K562 (cell line): ENCODE data around the gene COL10A1. TPM values are rescaled to one million over a fixed set of nuclear protein-coding genes. Genes with fewer than 3 reads are reported as not detected.
A peak's percentile ranks its signal among the peaks of the same experiment; 100 is the strongest.

Experiments used
- ATAC-seq: fragments of 200-7000 bp; cut with Tn5 transposase; 3 replicates; pipeline ENCODE4 v1.9.1; 2020; ENCODE audit warnings: moderate library complexity
- BruUV-seq: library from RNA; stranded (reverse); fragments of 400-500 nt; replicated peaks from 2 replicates; lab custom pipeline; 2021; lab: Mats Ljungman, UMichigan
- CTCF ChIA-PET: fragments of 300-600 bp; formaldehyde crosslinking; extraction: SDS; loops from one replicate; lab custom pipeline; 2021; ENCODE audit warnings: low intra/inter-chr PET ratio; lab: Yijun Ruan, JAX
- POLR2A ChIA-PET: fragments of 300-600, 350-650 bp; sonication (Branson Sonifier 250); formaldehyde crosslinking; extraction: SDS; loops from one replicate; lab custom pipeline; 2021; ENCODE audit warnings: antibody characterized with exemption, inconsistent platforms; lab: Yijun Ruan, JAX
- DNase-seq, 4 experiments: peaks; one replicate each; pipeline versions ENCODE4 v3.0.0 to v3.0.0-alpha.2; 2011 to 2018; ENCODE audit warnings: low spot score in 3 of 4, mixed read lengths in 3 of 4; ENCODE audit errors: extremely low read depth in 1 of 4
- FAIRE-seq: peaks from 2 replicates; lab custom pipeline; 2011; peaks lifted over from hg19 to GRCh38; lab: Jason Lieb, UNC
- H2AFZ ChIP-seq: 2 replicates; pipeline ENCODE4 v1.6.0; 2011; ENCODE audit warnings: low read depth, low read length, control low read depth, inconsistent platforms
- H3K27ac ChIP-seq: fragments of 200-600 bp; 3 replicates; pipeline ENCODE4 v1.8.0; 2011; ENCODE audit warnings: low read depth, mild to moderate bottlenecking, control low read depth, inconsistent platforms, low read length, moderate library complexity, mixed read lengths; ENCODE audit errors: extremely low read depth
- H3K27me3 ChIP-seq, 2 experiments: fragments of 300-600 bp in 1 of 2; 2 replicates in 1 of 2; 3 replicates in 1 of 2; pipeline versions ENCODE4 v1.6.0 to v1.8.0; 2011; ENCODE audit warnings: inconsistent platforms in 2 of 2, low read length in 2 of 2, mild to moderate bottlenecking in 1 of 2, mixed read lengths in 1 of 2, moderate library complexity in 1 of 2; ENCODE audit not compliant: control insufficient read depth in 2 of 2, insufficient read depth in 2 of 2
- H3K36me3 ChIP-seq: fragments of 300-600 bp; 3 replicates; pipeline ENCODE4 v1.8.0; 2011; ENCODE audit warnings: mild to moderate bottlenecking, low read length, inconsistent platforms; ENCODE audit not compliant: control insufficient read depth, insufficient read depth
- H3K4me1 ChIP-seq, 2 experiments: fragments of 200-600 bp in 1 of 2; replicated peaks in 1 of 2; 2 replicates in 1 of 2; 3 replicates in 1 of 2; pipeline versions ENCODE4 v1.5.1 to v1.8.0; 2011; ENCODE audit warnings: inconsistent platforms in 2 of 2, low read length in 2 of 2, mild to moderate bottlenecking in 1 of 2, mixed read lengths in 1 of 2, moderate library complexity in 1 of 2; ENCODE audit not compliant: control insufficient read depth in 2 of 2, insufficient read depth in 2 of 2
- H3K4me2 ChIP-seq: 2 replicates; pipeline ENCODE4 v1.6.1; 2011; ENCODE audit warnings: low read length, control low read depth, inconsistent platforms, mixed read lengths; ENCODE audit not compliant: insufficient read depth
- H3K4me3 ChIP-seq: fragments of 200-600 bp; sonication (generic), shearing (Covaris generic); 2 replicates; pipeline ENCODE4 v1.5.1; 2016; ENCODE audit warnings: control low read depth, inconsistent platforms
- H3K79me2 ChIP-seq: fragments of 200-600 bp; 3 replicates; pipeline ENCODE4 v1.8.0; 2011; ENCODE audit warnings: low read length, inconsistent platforms; ENCODE audit not compliant: control insufficient read depth, insufficient read depth
- H3K9ac ChIP-seq, 2 experiments: 2 replicates each; pipeline versions ENCODE4 v1.6.0 to v1.6.1; 2011; ENCODE audit warnings: low read depth in 2 of 2, low read length in 2 of 2, control low read depth in 1 of 2, inconsistent platforms in 1 of 2, mild to moderate bottlenecking in 1 of 2, mixed read lengths in 1 of 2; ENCODE audit not compliant: insufficient read depth in 1 of 2
- H3K9me1 ChIP-seq: one replicate; pipeline ENCODE4 v1.6.0; 2011; ENCODE audit warnings: inconsistent platforms, mild to moderate bottlenecking, low read length, moderate library complexity; ENCODE audit not compliant: control insufficient read depth, insufficient read depth
- H3K9me3 ChIP-seq: replicated peaks from 2 replicates; pipeline ENCODE4 v1.5.1; 2011; ENCODE audit warnings: low read depth, low read length, inconsistent platforms; ENCODE audit not compliant: control insufficient read depth, insufficient read depth
- H4K20me1 ChIP-seq: replicated peaks from 2 replicates; pipeline ENCODE4 v1.6.1; 2011; ENCODE audit warnings: low read length, inconsistent platforms, mixed read lengths; ENCODE audit not compliant: control insufficient read depth, insufficient read depth
- ASH1L ChIP-seq: fragments of 450-650 bp; IDR thresholded peaks from 2 replicates; pipeline ENCODE4 v1.6.1; 2018; ENCODE audit warnings: borderline replicate concordance, mild to moderate bottlenecking, low read depth; ENCODE audit not compliant: partially characterized antibody
- BCOR ChIP-seq: fragments of 450-650 bp; IDR thresholded peaks from 2 replicates; pipeline ENCODE4 v1.6.1; 2016
- E2F3 ChIP-seq: fragments of 250-450 bp; sonication (Bioruptor Pico); IDR thresholded peaks from 2 replicates; pipeline ENCODE4 v1.4.0; 2020; ENCODE audit warnings: mild to moderate bottlenecking
- ESRRA ChIP-seq: fragments of 450-650 bp; IDR thresholded peaks from 2 replicates; pipeline ENCODE4 v1.6.1; 2014; ENCODE audit warnings: low read depth, mild to moderate bottlenecking, moderate library complexity, borderline replicate concordance
- KLF10 ChIP-seq: fragments of 250-450 bp; sonication (Bioruptor Pico); IDR thresholded peaks from 2 replicates; pipeline ENCODE4 v1.6.1; 2021; ENCODE audit warnings: matching md5 sums
- RBM25 ChIP-seq: fragments of 200-400 bp; formaldehyde crosslinking; IDR thresholded peaks from 2 replicates; pipeline ENCODE4 v1.6.1; 2018; ENCODE audit warnings: low read length, low read depth, moderate library complexity; ENCODE audit not compliant: severe bottlenecking
- ZNF146 ChIP-seq: IDR thresholded peaks from one replicate; pipeline ENCODE4 v1.6.1; 2018; ENCODE audit warnings: missing compliant biosample characterization; ENCODE audit not compliant: unreplicated experiment
- ZNF395 ChIP-seq: fragments of 200-800 bp; sonication (Bioruptor generic); IDR thresholded peaks from 2 replicates; pipeline ENCODE4 v1.6.1; 2017; ENCODE audit warnings: missing genetic modification characterization, missing compliant biosample characterization
- WGBS: fragments of 100-300 bp; shearing (Covaris generic); methylation state at CpG from one replicate; pipeline ENCODE4 v1.1.6; 2016; ENCODE audit warnings: low coverage, mixed read lengths; ENCODE audit not compliant: insufficient coverage; ENCODE audit errors: missing lambda C conversion rate; 5-methylcytosine and 5-hydroxymethylcytosine counted together
- in situ Hi-C: fragments of 300-500 bp; cut with MboI; formaldehyde crosslinking; loops from 4 replicates; pipeline ENCODE4 v1.15.0; 2018; ENCODE audit warnings: inconsistent platforms, mixed read lengths
- intact Hi-C: fragments of 100-400 bp; cut with micrococcal nuclease; formaldehyde crosslinking; loops from 2 replicates; pipeline ENCODE4 v1.14.2; 2022
- polyA plus RNA-seq, 8 experiments: library from polyadenylated mRNA; depleted of rRNA in 4 of 8; stranded (reverse) in 5 of 8; unstranded in 3 of 8; fragments of >200 nt; fragmentation: Nextera tagmentation in 2 of 8; fragmentation: Illumina TruSeq in 1 of 8; extraction: Ambion mirVana in 2 of 8; extraction: Trizol in 1 of 8; gene quantifications; 2 replicates each; pipeline versions ENCODE4 v1.2.1 to v1.2.3, GENCODE V29; 2011 to 2014; ENCODE audit warnings: inconsistent platforms in 1 of 8, missing spikeins in 1 of 8
- total RNA-seq, 7 experiments: library from RNA; depleted of rRNA in 6 of 7; stranded (reverse); fragments of >200 nt in 6 of 7; fragmentation: Illumina TruSeq in 2 of 7; extraction: Trizol in 2 of 7; gene quantifications; 2 replicates each; pipeline versions ENCODE4 v1.2.1 to v1.2.3, GENCODE V29; 2011 to 2021; ENCODE audit warnings: low replicate concordance in 1 of 7

The COL10A1 gene
- total and polyA plus RNA-seq, 9 of the 15 experiments (the other 6 are each of a cell fraction or from before 2014, with no cell fraction given): 0.06 to 0.08 TPM; not detected in 7

GRCh38 chr6:116159782-116160524, 34.0 kb upstream of the COL10A1 start:
- no peaks in the 10 kb centered on the region for H4K20me1 ChIP-seq
- H3K36me3 ChIP-seq: no peaks in the 10 kb centered on the region
- FAIRE-seq (no peak), ATAC-seq (no peak), DNase-seq (no peak)
- ChIA-PET CTCF (no interaction called here), POLR2A (no interaction called here)
- no peak overlapping the region for H3K4me2 ChIP-seq
- no peaks in the 10 kb centered on the region for H3K79me2 ChIP-seq
- no peak overlapping the region for H2AFZ ChIP-seq
- H3K27me3 ChIP-seq: no peaks in the 10 kb centered on the region
- no peak overlapping the region for H3K4me3 ChIP-seq
- WGBS: 78% methylated on average over 3 of the region's 3 CpGs
- BruUV-seq: no TSS peak
- H3K4me1 ChIP-seq: peaks cover 0 to 16% of the 10 kb centered on the region in 2 experiments; a peak in 3 of 5 replicates
- H3K27ac ChIP-seq: no peak overlapping the region
- no peak overlapping the region for H3K9ac ChIP-seq
- intact Hi-C loops (no loop called here), in situ Hi-C loops (no loop called here)
- TF ChIP-seq ZNF395 (CRISPR knock-in tag) (no peak), RBM25 (peak; percentile 23), ESRRA (no peak), KLF10 (CRISPR knock-in tag) (no peak), BCOR (0 out of 2 replicates have a peak, but pooled peaks have one; percentile 13), ASH1L (no peak), E2F3 (CRISPR knock-in tag) (no peak), ZNF146 (CRISPR knock-in tag) (peak; percentile 72)
- no peaks in the 10 kb centered on the region for H3K9me1 ChIP-seq
- H3K9me3 ChIP-seq: no peaks in the 10 kb centered on the region
